T-cell (primary cell): Measurements from ENCODE around the gene ATPAF2. TPM values are rescaled to one million over a fixed set of nuclear protein-coding genes. Genes with fewer than 3 reads are reported as not detected.

ENCODE experiments used
- ATAC-seq, 4 experiments: fragments of 200-7000 bp in 3 of 4; fragments of 150-1000 bp in 1 of 4; cut with Tn5 transposase; replicated peaks in 1 of 4; 1 replicate in 3 of 4; 2 replicates in 1 of 4; pipeline ENCODE4 v1.10.0; 2021; ENCODE audit warnings: moderate library complexity in 3 of 4, mild to moderate bottlenecking in 2 of 4, moderate number of reproducible peaks in 1 of 4
- CTCF ChIA-PET, 2 donors: fragments of 300-600 bp; sonication (Branson Sonifier 250); formaldehyde crosslinking; loops; one replicate each; lab custom pipeline; 2022; ENCODE audit warnings: antibody characterized with exemption in 2 of 2; lab: Charles Lee
- POLR2A ChIA-PET, 2 donors: fragments of 300-600 bp; sonication (Branson Sonifier 250); formaldehyde crosslinking; loops; one replicate each; lab custom pipeline; 2022; ENCODE audit warnings: antibody characterized with exemption in 2 of 2; lab: Charles Lee
- DNase-seq, 35 experiments: peaks; one replicate each; pipeline versions ENCODE4 v3.0.0 to v3.0.0-alpha.2; 2013 to 2023
- H3K27ac ChIP-seq: one replicate; pipeline ENCODE4 v1.5.1; 2013; ENCODE audit warnings: low read length
- H3K27me3 ChIP-seq, 2 experiments: replicated peaks in 1 of 2; 1 replicate in 1 of 2; 2 replicates in 1 of 2; pipeline versions ENCODE4 v1.6.1 to v1.7.0; 2013; ENCODE audit warnings: low read length in 1 of 2, mixed read lengths in 1 of 2; ENCODE audit not compliant: control insufficient read depth in 2 of 2, insufficient read depth in 2 of 2; ENCODE audit errors: extremely low read depth in 1 of 2
- H3K36me3 ChIP-seq, 2 donors: 1 replicate in 1 of 2; 2 replicates in 1 of 2; pipeline versions ENCODE4 v1.6.1 to v1.7.0; 2013; ENCODE audit warnings: low read length in 1 of 2; ENCODE audit not compliant: control insufficient read depth in 2 of 2, insufficient read depth in 1 of 2; ENCODE audit errors: extremely low read depth in 1 of 2
- H3K4me1 ChIP-seq, 2 experiments: 1 replicate in 1 of 2; 2 replicates in 1 of 2; pipeline versions ENCODE4 v1.6.1 to v1.7.0; 2013; ENCODE audit warnings: low read length in 2 of 2, mixed read lengths in 1 of 2; ENCODE audit not compliant: insufficient read depth in 2 of 2, control insufficient read depth in 1 of 2; ENCODE audit errors: extremely low read depth in 1 of 2
- H3K4me3 ChIP-seq, 2 donors: 1 replicate in 1 of 2; 2 replicates in 1 of 2; pipeline versions ENCODE4 v1.5.1 to v1.7.0; 2013; ENCODE audit warnings: mild to moderate bottlenecking in 2 of 2, low read length in 1 of 2, moderate library complexity in 1 of 2; ENCODE audit not compliant: control insufficient read depth in 1 of 2; ENCODE audit errors: extremely low read depth in 1 of 2
- H3K9me3 ChIP-seq: 2 replicates; pipeline ENCODE4 v1.7.0; 2013
- H3K27ac Mint-ChIP-seq, 2 donors: one replicate each; pipeline ENCODE4 v1.8.0; 2020 to 2021; ENCODE audit warnings: mild to moderate bottlenecking in 2 of 2, mixed read lengths in 2 of 2
- H3K27me3 Mint-ChIP-seq, 2 donors: one replicate each; pipeline ENCODE4 v1.8.0; 2021 to 2022; ENCODE audit warnings: mixed read lengths in 2 of 2
- H3K36me3 Mint-ChIP-seq: one replicate; pipeline ENCODE4 v1.8.0; 2021; ENCODE audit warnings: mixed read lengths
- H3K4me1 Mint-ChIP-seq, 3 donors: one replicate each; pipeline ENCODE4 v1.8.0; 2020 to 2022; ENCODE audit warnings: mixed read lengths in 3 of 3, mild to moderate bottlenecking in 1 of 3
- H3K4me3 Mint-ChIP-seq, 3 donors: one replicate each; pipeline ENCODE4 v1.8.0; 2020 to 2022; ENCODE audit warnings: mild to moderate bottlenecking in 3 of 3, mixed read lengths in 3 of 3, moderate library complexity in 3 of 3
- H3K9me3 Mint-ChIP-seq, 3 donors: one replicate each; pipeline ENCODE4 v1.8.0; 2020 to 2022; ENCODE audit warnings: mixed read lengths in 3 of 3
- WGBS: methylation state at CpG from one replicate; pipeline ENCODE4 v1.1.5; 2013; ENCODE audit warnings: missing lambda C conversion rate; ENCODE audit not compliant: insufficient coverage; 5-methylcytosine and 5-hydroxymethylcytosine counted together
- total RNA-seq, 35 experiments: library from RNA in 6 of 35; stranded (reverse) in 6 of 35; fragments of 120-200 nt in 1 of 35; gene quantifications; one replicate each; pipeline versions ENCODE4 v1.2.1 to v1.2.4 and lab custom pipeline; 2013 to 2026

The ATPAF2 gene
- total RNA-seq, 5 donors from 2014 or later (not counting 1 experiment from before 2014, with no cell fraction given): 23.6 to 32.9 (median 27.7) TPM

- Histone ChIP-seq H3K4me1 (no peaks in the 10 kb centered on the region), H3K4me3 (no peak overlapping the region), H3K27ac (no peak overlapping the region), H3K36me3 (no peaks in the 10 kb centered on the region), H3K27me3 (no peaks in the 10 kb centered on the region), H3K9me3 (no peaks in the 10 kb centered on the region)
- Mint-ChIP-seq H3K27me3 (no peaks in the 10 kb centered on the region), H3K4me1 (no peaks in the 10 kb centered on the region), H3K27ac (no peak overlapping the region), H3K36me3 (no peaks in the 10 kb centered on the region), H3K4me3 (no peak overlapping the region), H3K9me3 (no peaks in the 10 kb centered on the region)
- POLR2A ChIA-PET: no interaction called here
- no peak for ATAC-seq
- CTCF ChIA-PET: interaction anchor here in 1 of 2 donors (0.5 kb wide), 1 partner anchor 94 kb away, joined by 3 read pairs; no protein-coding TSS in a partner anchor
- no CpG with 5 or more reads among the region's 2 CpGs for WGBS
- DNase-seq: no peak
Measured at GRCh38 chr17:17985153-17985552, 53.8 kb downstream of the ATPAF2 start.

GRCh38 chr17:17983776-17984175 lies 55.2 kb downstream of the ATPAF2 start:
- Histone ChIP-seq H3K27ac (no peak overlapping the region), H3K27me3 (no peaks in the 10 kb centered on the region), H3K9me3 (no peaks in the 10 kb centered on the region), H3K36me3 (no peaks in the 10 kb centered on the region), H3K4me1 (no peaks in the 10 kb centered on the region), H3K4me3 (no peak overlapping the region)
- Mint-ChIP-seq H3K27me3 (no peaks in the 10 kb centered on the region), H3K9me3 (no peaks in the 10 kb centered on the region), H3K4me3 (no peak overlapping the region), H3K4me1 (no peaks in the 10 kb centered on the region), H3K27ac (no peak overlapping the region), H3K36me3 (no peaks in the 10 kb centered on the region)
- ChIA-PET POLR2A (no interaction called here), CTCF (no interaction called here)
- 92% methylated on average over 5 of the region's 6 CpGs for WGBS
- ATAC-seq (no peak), DNase-seq (no peak)

- no peaks in the 10 kb centered on the region for H3K36me3 Mint-ChIP-seq
- no peak for ATAC-seq
- POLR2A ChIA-PET: no interaction called here
Measured at GRCh38 chr17:17983376-17983775, 55.6 kb downstream of the ATPAF2 start.

GRCh38 chr17:17982801-17983200 lies 56.2 kb downstream of the ATPAF2 start:
- no peaks in the 10 kb centered on the region for H3K27me3 ChIP-seq
- H3K4me1 ChIP-seq: no peaks in the 10 kb centered on the region
- Mint-ChIP-seq H3K9me3 (no peaks in the 10 kb centered on the region), H3K27me3 (no peaks in the 10 kb centered on the region), H3K36me3 (no peaks in the 10 kb centered on the region), H3K27ac (no peak overlapping the region), H3K4me3 (no peak overlapping the region), H3K4me1 (no peaks in the 10 kb centered on the region)
- 100% methylated on average over 1 of the region's 9 CpGs for WGBS
- ChIA-PET CTCF (interaction anchor here in 1 of 2 donors (0.8 kb wide), 1 partner anchor 1356 kb away, joined by 3 read pairs; no protein-coding TSS in a partner anchor), POLR2A (no interaction called here)
- no peaks in the 10 kb centered on the region for H3K9me3 ChIP-seq
- DNase-seq (no peak), ATAC-seq (no peak)
- H3K4me3 ChIP-seq: no peak overlapping the region
- H3K27ac ChIP-seq: no peak overlapping the region
- no peaks in the 10 kb centered on the region for H3K36me3 ChIP-seq

More at GRCh38 chr17:17983376-17983775, 55.6 kb downstream of the ATPAF2 start:
- no peaks in the 10 kb centered on the region for H3K36me3 ChIP-seq
- CTCF ChIA-PET: interaction anchor here in 1 of 2 donors (0.8 kb wide), 1 partner anchor 1357 kb away, joined by 3 read pairs; no protein-coding TSS in a partner anchor
- no peak overlapping the region for H3K27ac ChIP-seq
- no peak for DNase-seq
- H3K9me3 Mint-ChIP-seq: no peaks in the 10 kb centered on the region
- no peak overlapping the region for H3K27ac Mint-ChIP-seq
- 95% methylated on average over 6 of the region's 6 CpGs for WGBS
- no peak overlapping the region for H3K4me3 Mint-ChIP-seq
- H3K27me3 Mint-ChIP-seq: no peaks in the 10 kb centered on the region
- no peaks in the 10 kb centered on the region for H3K9me3 ChIP-seq
- H3K4me1 Mint-ChIP-seq: no peaks in the 10 kb centered on the region
- no peak overlapping the region for H3K4me3 ChIP-seq
- no peaks in the 10 kb centered on the region for H3K27me3 ChIP-seq
- H3K4me1 ChIP-seq: no peaks in the 10 kb centered on the region

GRCh38 chr17:17981330-17981729 lies 57.6 kb downstream of the ATPAF2 start:
- no peaks in the 10 kb centered on the region for H3K36me3 Mint-ChIP-seq
- Histone ChIP-seq H3K27me3 (no peaks in the 10 kb centered on the region), H3K4me1 (no peaks in the 10 kb centered on the region), H3K4me3 (no peak overlapping the region), H3K9me3 (no peaks in the 10 kb centered on the region), H3K27ac (no peak overlapping the region), H3K36me3 (no peaks in the 10 kb centered on the region)
- 82% methylated on average over 8 of the region's 9 CpGs for whole genome bisulfite sequencing
- no peak for ATAC-seq
- no peak overlapping the region for H3K4me3 Mint-ChIP-seq
- ChIA-PET POLR2A (no interaction called here), CTCF (no interaction called here)
- no peaks in the 10 kb centered on the region for H3K4me1 Mint-ChIP-seq
- H3K9me3 Mint-ChIP-seq: no peaks in the 10 kb centered on the region
- DNase-seq: no peak
- no peaks in the 10 kb centered on the region for H3K27me3 Mint-ChIP-seq
- no peak overlapping the region for H3K27ac Mint-ChIP-seq

- WGBS: 40% methylated on average over 1 of the region's 3 CpGs
- H3K27me3 Mint-ChIP-seq: no peaks in the 10 kb centered on the region
- no peaks in the 10 kb centered on the region for H3K4me1 Mint-ChIP-seq
- ChIA-PET CTCF (no interaction called here), POLR2A (no interaction called here)
- no peaks in the 10 kb centered on the region for H3K36me3 Mint-ChIP-seq
- no peak for ATAC-seq
- Histone ChIP-seq H3K27ac (no peak overlapping the region), H3K36me3 (no peaks in the 10 kb centered on the region), H3K27me3 (no peaks in the 10 kb centered on the region), H3K4me3 (no peak overlapping the region), H3K9me3 (no peaks in the 10 kb centered on the region), H3K4me1 (no peaks in the 10 kb centered on the region)
- no peaks in the 10 kb centered on the region for H3K9me3 Mint-ChIP-seq
- DNase-seq: no peak
- no peak overlapping the region for H3K27ac Mint-ChIP-seq
- H3K4me3 Mint-ChIP-seq: no peak overlapping the region
Measured at GRCh38 chr17:17979778-17980177, 59.2 kb downstream of the ATPAF2 start.
